Stomach (tissue), 4 donors: ENCODE measurements around the gene PIM1.

Source experiments
- CTCF ChIP-seq, 7 experiments: fragments of 450-650 bp in 4 of 7; fragments of 200-600 bp in 3 of 7; sonication (generic) in 3 of 7; IDR thresholded peaks; one replicate each; pipeline ENCODE4 v1.5.1; 2016 to 2019; ENCODE audit warnings: antibody characterized with exemption in 7 of 7, control low read depth in 2 of 7, mild to moderate bottlenecking in 1 of 7
- POLR2A ChIP-seq, 4 donors: fragments of 450-650 bp; IDR thresholded peaks; one replicate each; pipeline ENCODE4 v1.6.1; 2016; ENCODE audit warnings: antibody characterized with exemption in 4 of 4, control low read depth in 2 of 4, mild to moderate bottlenecking in 1 of 4, moderate library complexity in 1 of 4
- POLR2AphosphoS5 ChIP-seq, 3 donors: sonication (generic); formaldehyde crosslinking; IDR thresholded peaks; one replicate each; pipeline ENCODE4 v1.6.1; 2016; ENCODE audit warnings: antibody characterized with exemption in 3 of 3

- TF ChIP-seq CTCF (IDR thresholded peaks at IDR 0.05) = no peak
- TF ChIP-seq POLR2AphosphoS5 (IDR thresholded peaks at IDR 0.05) = no peak
- no peak for TF ChIP-seq POLR2A (IDR thresholded peaks at IDR 0.05)
These were observed 5.6 kb downstream of the PIM1 start for GRCh38 chr6:37175332-37176267.
